ENCODE results near the gene ATN1. TPM values are rescaled to one million over a fixed set of nuclear protein-coding genes. Genes with fewer than 3 reads are reported as not detected.

The ATN1 gene
- total and polyA plus RNA-seq, 9 of the 15 experiments (the other 6 are each of a cell fraction or from before 2014, with no cell fraction given): 0.15 to 49.8 (median 2.7) TPM

DNA sequence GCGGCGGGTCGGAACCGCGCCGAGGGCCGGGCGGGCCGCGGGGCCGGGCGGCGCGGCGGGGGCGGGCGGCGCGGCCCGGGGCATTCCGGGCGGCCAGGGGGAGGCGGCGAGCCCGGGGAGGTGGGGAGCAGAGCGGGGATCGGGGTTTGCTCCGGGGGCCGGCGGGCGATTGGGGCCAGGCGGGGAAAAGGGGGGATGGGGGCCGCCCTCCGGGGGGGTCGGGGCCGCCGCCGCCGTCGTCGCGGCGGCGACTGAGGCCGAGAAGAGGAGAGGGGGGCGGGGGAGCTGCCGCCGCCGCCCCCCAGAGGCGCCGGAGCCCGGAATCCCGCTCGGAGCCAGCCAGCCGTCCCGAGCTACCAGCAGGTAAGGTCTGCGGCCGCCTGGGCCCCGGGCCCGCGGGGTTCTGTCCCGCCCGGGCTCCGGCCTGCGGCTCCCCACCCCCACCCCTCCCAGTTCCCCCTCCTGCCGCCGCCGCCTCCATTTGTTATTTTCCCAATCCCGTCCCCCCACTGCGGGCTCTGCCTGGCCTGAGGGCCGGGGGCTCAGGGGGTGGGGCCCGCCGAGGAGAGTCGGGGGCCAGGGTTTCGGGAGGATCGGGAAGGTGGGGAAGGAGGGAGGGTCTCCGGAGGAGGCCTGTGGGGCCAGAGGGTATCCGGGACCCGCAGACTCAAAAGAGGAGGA is 403 bp downstream of the ATN1 start (continued):
- TF ChIP-seq ZBTB7A (IDR thresholded peaks at IDR 0.05; ENCODE audit: borderline replicate concordance, control insufficient read depth, low read depth, low read length): peak; percentile 40; the same call in 1 of the 2 replicates
- TF ChIP-seq, protein P1, sequence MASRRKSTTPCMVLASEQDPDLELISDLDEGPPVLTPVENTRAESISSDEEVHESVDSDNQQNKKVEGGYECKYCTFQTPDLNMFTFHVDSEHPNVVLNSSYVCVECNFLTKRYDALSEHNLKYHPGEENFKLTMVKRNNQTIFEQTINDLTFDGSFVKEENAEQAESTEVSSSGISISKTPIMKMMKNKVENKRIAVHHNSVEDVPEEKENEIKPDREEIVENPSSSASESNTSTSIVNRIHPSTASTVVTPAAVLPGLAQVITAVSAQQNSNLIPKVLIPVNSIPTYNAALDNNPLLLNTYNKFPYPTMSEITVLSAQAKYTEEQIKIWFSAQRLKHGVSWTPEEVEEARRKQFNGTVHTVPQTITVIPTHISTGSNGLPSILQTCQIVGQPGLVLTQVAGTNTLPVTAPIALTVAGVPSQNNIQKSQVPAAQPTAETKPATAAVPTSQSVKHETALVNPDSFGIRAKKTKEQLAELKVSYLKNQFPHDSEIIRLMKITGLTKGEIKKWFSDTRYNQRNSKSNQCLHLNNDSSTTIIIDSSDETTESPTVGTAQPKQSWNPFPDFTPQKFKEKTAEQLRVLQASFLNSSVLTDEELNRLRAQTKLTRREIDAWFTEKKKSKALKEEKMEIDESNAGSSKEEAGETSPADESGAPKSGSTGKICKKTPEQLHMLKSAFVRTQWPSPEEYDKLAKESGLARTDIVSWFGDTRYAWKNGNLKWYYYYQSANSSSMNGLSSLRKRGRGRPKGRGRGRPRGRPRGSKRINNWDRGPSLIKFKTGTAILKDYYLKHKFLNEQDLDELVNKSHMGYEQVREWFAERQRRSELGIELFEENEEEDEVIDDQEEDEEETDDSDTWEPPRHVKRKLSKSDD (conservative IDR thresholded peaks at IDR 0.05; ENCODE audit: low read length): no peak
- TF ChIP-seq ZNF23 (CRISPR knock-in tag; IDR thresholded peaks at IDR 0.05): no peak
- TF ChIP-seq, protein P2, sequence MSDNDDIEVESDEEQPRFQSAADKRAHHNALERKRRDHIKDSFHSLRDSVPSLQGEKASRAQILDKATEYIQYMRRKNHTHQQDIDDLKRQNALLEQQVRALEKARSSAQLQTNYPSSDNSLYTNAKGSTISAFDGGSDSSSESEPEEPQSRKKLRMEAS (CRISPR knock-in tag; IDR thresholded peaks at IDR 0.05): no peak
- TF ChIP-seq, protein P3, sequence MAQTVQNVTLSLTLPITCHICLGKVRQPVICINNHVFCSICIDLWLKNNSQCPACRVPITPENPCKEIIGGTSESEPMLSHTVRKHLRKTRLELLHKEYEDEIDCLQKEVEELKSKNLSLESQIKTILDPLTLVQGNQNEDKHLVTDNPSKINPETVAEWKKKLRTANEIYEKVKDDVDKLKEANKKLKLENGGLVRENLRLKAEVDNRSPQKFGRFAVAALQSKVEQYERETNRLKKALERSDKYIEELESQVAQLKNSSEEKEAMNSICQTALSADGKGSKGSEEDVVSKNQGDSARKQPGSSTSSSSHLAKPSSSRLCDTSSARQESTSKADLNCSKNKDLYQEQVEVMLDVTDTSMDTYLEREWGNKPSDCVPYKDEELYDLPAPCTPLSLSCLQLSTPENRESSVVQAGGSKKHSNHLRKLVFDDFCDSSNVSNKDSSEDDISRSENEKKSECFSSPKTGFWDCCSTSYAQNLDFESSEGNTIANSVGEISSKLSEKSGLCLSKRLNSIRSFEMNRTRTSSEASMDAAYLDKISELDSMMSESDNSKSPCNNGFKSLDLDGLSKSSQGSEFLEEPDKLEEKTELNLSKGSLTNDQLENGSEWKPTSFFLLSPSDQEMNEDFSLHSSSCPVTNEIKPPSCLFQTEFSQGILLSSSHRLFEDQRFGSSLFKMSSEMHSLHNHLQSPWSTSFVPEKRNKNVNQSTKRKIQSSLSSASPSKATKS (CRISPR knock-in tag; IDR thresholded peaks at IDR 0.05): no peak
- peak; percentile 18 for TF ChIP-seq CCNT2 (IDR thresholded peaks at IDR 0.05; ENCODE audit: borderline replicate concordance, extremely low read depth, insufficient read length, low read depth, low read length)
- TF ChIP-seq, protein P4, sequence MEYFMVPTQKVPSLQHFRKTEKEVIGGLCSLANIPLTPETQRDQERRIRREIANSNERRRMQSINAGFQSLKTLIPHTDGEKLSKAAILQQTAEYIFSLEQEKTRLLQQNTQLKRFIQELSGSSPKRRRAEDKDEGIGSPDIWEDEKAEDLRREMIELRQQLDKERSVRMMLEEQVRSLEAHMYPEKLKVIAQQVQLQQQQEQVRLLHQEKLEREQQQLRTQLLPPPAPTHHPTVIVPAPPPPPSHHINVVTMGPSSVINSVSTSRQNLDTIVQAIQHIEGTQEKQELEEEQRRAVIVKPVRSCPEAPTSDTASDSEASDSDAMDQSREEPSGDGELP (CRISPR knock-in tag; IDR thresholded peaks at IDR 0.05; ENCODE audit: borderline replicate concordance): 0 out of 2 replicates have a peak, but pooled peaks have one; percentile 14
- TF ChIP-seq RBFOX2 (IDR thresholded peaks at IDR 0.05; ENCODE audit: low read depth, low read length): 0 out of 2 replicates have a peak, but pooled peaks have one; percentile 8
- no peak for TF ChIP-seq TCFL5 (CRISPR knock-in tag; conservative IDR thresholded peaks at IDR 0.05)

Measured in K562 (cell line).